Breast epithelium (tissue), 4 donors: Measurements from ENCODE around the gene LIX1. TPM values are rescaled to one million over a fixed set of nuclear protein-coding genes. Genes with fewer than 3 reads are reported as not detected.

ENCODE experiments used
- DNase-seq, 2 donors: peaks; one replicate each; pipeline ENCODE4 v3.0.0-alpha.2; 2019; ENCODE audit warnings: low spot score in 2 of 2
- H3K27ac ChIP-seq, 2 donors: fragments of 200-600 bp; sonication (generic) in 1 of 2; one replicate each; pipeline ENCODE4 v1.5.1; 2016 to 2019; ENCODE audit warnings: mild to moderate bottlenecking in 1 of 2
- H3K27me3 ChIP-seq, 2 donors: fragments of 200-600 bp; sonication (generic) in 1 of 2; one replicate each; pipeline versions ENCODE4 v1.5.1 to v1.6.0; 2017 to 2019; ENCODE audit warnings: control low read depth in 1 of 2, mild to moderate bottlenecking in 1 of 2
- H3K36me3 ChIP-seq: fragments of 200-600 bp; one replicate; pipeline ENCODE4 v1.5.1; 2019
- H3K4me1 ChIP-seq, 2 donors: fragments of 200-600 bp; sonication (generic); one replicate each; pipeline ENCODE4 v1.5.1; 2016 to 2019; ENCODE audit warnings: control low read depth in 1 of 2
- H3K4me3 ChIP-seq, 3 donors: fragments of 200-600 bp; sonication (generic); 1 replicate in 2 of 3; 2 replicates in 1 of 3; pipeline ENCODE4 v1.5.1; 2016 to 2019; ENCODE audit warnings: mild to moderate bottlenecking in 3 of 3, moderate library complexity in 2 of 3
- H3K9me3 ChIP-seq, 2 donors: fragments of 200-600 bp; sonication (generic) in 1 of 2; one replicate each; pipeline ENCODE4 v1.5.1; 2016 to 2019; ENCODE audit warnings: control low read depth in 1 of 2
- POLR2A ChIP-seq: fragments of 450-650 bp; IDR thresholded peaks from one replicate; pipeline ENCODE4 v1.6.1; 2016; ENCODE audit warnings: antibody characterized with exemption, mild to moderate bottlenecking, moderate library complexity
- POLR2AphosphoS5 ChIP-seq, 3 donors: sonication (generic); formaldehyde crosslinking; IDR thresholded peaks; one replicate each; pipeline ENCODE4 v1.6.1; 2017; ENCODE audit warnings: antibody characterized with exemption in 3 of 3
- intact Hi-C: fragments of 100-400 bp; cut with DNase I; formaldehyde crosslinking; loops from one replicate; pipeline ENCODE4 v1.15.1; 2023; ENCODE audit warnings: low total_unique reads
- total RNA-seq, 3 donors: library from RNA; depleted of rRNA; stranded (reverse); fragments of >200 nt; gene quantifications; one replicate each; pipeline ENCODE4 v1.1.0, GENCODE V29; 2016
- TF ChIP-seq, protein P1 (sequence below), 3 donors: fragments of 450-650 bp; IDR thresholded peaks; one replicate each; pipeline ENCODE4 v1.5.1; 2016 to 2017; ENCODE audit warnings: antibody characterized with exemption in 3 of 3, mild to moderate bottlenecking in 3 of 3, moderate library complexity in 3 of 3

The LIX1 gene
- total RNA-seq, 3 donors from 2014 or later, result 0.15 TPM; not detected in 2

DNA sequence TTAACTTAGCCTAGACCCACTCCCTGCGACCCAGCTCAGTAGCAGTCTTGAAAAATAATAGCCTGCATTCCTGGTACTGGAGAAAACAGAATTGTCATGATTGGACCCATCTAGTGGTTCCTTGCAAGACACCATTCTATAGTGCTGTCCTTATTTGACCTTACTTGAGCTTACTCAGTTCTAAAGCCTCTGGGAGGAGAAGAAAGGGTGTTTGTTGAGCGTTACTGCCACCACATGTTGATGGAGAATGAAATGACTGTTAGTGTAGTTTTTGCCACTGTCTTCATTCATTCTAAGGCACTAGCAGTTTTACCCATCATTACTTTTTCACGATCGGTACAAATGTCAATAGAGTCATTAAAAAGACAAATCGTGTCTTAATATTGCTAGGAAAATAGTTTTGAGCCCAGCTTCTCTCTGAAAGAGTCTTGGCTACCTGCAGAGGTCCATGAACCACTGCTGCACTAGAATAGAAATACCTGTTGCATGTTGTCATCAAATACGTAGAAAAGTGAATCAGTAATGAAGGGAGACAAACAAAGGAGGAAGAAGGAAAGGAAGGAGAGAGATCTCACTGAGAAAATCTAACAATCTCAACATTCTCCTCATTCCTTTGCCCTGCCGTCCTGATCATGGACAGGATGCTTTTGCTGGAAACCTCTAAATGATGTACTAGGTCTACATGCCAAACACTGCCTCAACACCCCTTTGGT lies 96.0 kb downstream of the LIX1 start:
- TF ChIP-seq, protein P1, sequence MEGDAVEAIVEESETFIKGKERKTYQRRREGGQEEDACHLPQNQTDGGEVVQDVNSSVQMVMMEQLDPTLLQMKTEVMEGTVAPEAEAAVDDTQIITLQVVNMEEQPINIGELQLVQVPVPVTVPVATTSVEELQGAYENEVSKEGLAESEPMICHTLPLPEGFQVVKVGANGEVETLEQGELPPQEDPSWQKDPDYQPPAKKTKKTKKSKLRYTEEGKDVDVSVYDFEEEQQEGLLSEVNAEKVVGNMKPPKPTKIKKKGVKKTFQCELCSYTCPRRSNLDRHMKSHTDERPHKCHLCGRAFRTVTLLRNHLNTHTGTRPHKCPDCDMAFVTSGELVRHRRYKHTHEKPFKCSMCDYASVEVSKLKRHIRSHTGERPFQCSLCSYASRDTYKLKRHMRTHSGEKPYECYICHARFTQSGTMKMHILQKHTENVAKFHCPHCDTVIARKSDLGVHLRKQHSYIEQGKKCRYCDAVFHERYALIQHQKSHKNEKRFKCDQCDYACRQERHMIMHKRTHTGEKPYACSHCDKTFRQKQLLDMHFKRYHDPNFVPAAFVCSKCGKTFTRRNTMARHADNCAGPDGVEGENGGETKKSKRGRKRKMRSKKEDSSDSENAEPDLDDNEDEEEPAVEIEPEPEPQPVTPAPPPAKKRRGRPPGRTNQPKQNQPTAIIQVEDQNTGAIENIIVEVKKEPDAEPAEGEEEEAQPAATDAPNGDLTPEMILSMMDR (IDR thresholded peaks at IDR 0.05), result no peak
- TF ChIP-seq POLR2AphosphoS5 (IDR thresholded peaks at IDR 0.05) (no peak), POLR2A (no peak)
- intact Hi-C loops, result no loop called here
- no peak overlapping the region for H3K27ac ChIP-seq
- no peak for DNase-seq
- H3K27me3 ChIP-seq, result no peaks in the 10 kb centered on the region
- H3K9me3 ChIP-seq, result no peaks in the 10 kb centered on the region
- no peak overlapping the region for H3K4me3 ChIP-seq
- no peaks in the 10 kb centered on the region for H3K4me1 ChIP-seq
- no peaks in the 10 kb centered on the region for H3K36me3 ChIP-seq

DNA sequence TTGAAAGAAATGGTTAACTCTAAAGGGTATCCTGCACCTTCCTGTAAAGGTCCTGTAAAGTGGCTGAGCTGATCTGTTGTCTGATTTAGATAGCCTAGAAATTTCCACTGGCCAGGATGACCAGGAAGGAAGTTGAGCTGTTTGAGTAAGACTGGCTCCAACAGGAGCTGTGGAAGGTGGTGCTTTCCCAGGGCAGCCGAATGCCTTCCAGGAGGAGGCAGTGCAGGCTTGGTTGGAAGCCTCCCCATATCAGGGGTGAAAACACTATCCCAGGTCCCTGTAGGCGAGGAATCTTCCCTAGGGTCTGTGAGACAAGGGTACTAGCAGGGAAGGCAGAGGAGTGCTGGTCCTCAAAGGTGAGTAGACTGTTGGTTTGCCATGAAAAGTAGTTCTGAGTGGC lies 98.4 kb downstream of the LIX1 start:
- Histone ChIP-seq H3K4me1 (no peaks in the 10 kb centered on the region), H3K36me3 (no peaks in the 10 kb centered on the region), H3K4me3 (no peak overlapping the region), H3K27ac (no peak overlapping the region), H3K9me3 (no peaks in the 10 kb centered on the region), H3K27me3 (no peaks in the 10 kb centered on the region)
- DNase-seq, result no peak
- no peak for TF ChIP-seq POLR2A
- TF ChIP-seq, protein P1 (IDR thresholded peaks at IDR 0.05), result no peak
- no peak for TF ChIP-seq POLR2AphosphoS5 (IDR thresholded peaks at IDR 0.05)
- intact Hi-C loops, result no loop called here

DNA sequence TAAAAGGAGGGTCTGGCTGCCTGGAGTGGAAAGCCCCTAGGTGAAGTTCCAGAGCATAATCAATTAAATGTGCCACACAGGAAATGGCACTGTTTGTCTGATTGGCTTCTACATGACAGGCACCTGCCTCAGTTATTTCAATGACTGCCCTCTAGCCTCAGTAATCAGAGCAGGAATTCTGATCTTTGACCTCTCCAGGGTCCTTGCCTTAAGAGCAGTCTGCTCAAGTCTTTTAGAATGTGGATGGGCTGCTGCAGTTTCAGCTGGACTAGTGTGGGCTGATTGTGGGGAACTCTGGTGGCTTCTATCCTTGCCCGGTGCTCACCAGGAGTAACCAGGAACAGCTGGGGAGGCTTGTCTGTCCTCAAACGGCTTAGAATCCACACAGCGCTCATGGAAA lies 98.9 kb downstream of the LIX1 start:
- H3K27me3 ChIP-seq, result no peaks in the 10 kb centered on the region
- H3K9me3 ChIP-seq, result no peaks in the 10 kb centered on the region
- H3K27ac ChIP-seq, result no peak overlapping the region
- H3K36me3 ChIP-seq, result no peaks in the 10 kb centered on the region
- no peak for DNase-seq
- H3K4me3 ChIP-seq, result no peak overlapping the region
- intact Hi-C loops, result no loop called here
- TF ChIP-seq, protein P1 (IDR thresholded peaks at IDR 0.05), result no peak
- TF ChIP-seq POLR2AphosphoS5 (IDR thresholded peaks at IDR 0.05), result no peak
- TF ChIP-seq POLR2A, result no peak
- no peaks in the 10 kb centered on the region for H3K4me1 ChIP-seq

DNA sequence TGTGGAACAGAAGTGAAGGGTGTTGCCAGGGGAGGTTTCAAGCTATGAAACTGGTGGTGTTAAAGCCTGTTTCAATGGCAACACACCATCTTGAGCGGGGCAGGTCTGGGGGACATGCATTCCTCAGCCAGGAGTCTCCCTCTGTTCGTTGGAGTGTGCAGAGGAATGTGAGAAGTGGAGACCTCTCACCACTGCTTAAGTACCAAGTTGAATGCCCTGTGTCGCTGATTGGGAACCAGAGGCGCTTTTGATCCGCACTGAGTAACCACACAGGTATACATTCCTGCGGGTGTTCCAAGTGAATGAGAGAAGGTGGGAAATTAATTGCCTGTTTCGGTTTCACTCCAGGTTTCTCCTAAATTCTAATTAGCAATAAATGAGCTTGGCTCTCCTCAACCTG lies 99.4 kb downstream of the LIX1 start:
- no peak for TF ChIP-seq POLR2AphosphoS5 (IDR thresholded peaks at IDR 0.05)
- no peak for TF ChIP-seq POLR2A
- TF ChIP-seq, protein P1 (IDR thresholded peaks at IDR 0.05), result no peak
- Histone ChIP-seq H3K27ac (no peak overlapping the region), H3K4me1 (no peaks in the 10 kb centered on the region), H3K27me3 (no peaks in the 10 kb centered on the region), H3K4me3 (no peak overlapping the region), H3K36me3 (no peaks in the 10 kb centered on the region), H3K9me3 (no peaks in the 10 kb centered on the region)
- intact Hi-C loops, result no loop called here
- DNase-seq, result no peak

Other genes starting within 250 kb of the LIX1 start
- gene LNPEP, start 206.5 kb downstream of the LIX1 start, total RNA-seq, result 10 to 100 TPM; 64.6 to 71.2 (median 65.1) TPM
- 10 to 100 TPM; 23.7 to 28.5 (median 28.2) TPM for gene RIOK2, start 40.6 kb upstream of the LIX1 start, total RNA-seq